Heart left ventricle (tissue), 16 donors: Measurements from ENCODE around the gene PATJ. TPM values are rescaled to one million over a fixed set of nuclear protein-coding genes. Genes with fewer than 3 reads are reported as not detected.

Source experiments
- ATAC-seq, 4 donors: fragments of 200-7000 bp; cut with Tn5 transposase; one replicate each; pipeline ENCODE4 v1.9.1; 2020 to 2022; ENCODE audit warnings: moderate library complexity in 4 of 4, mild to moderate bottlenecking in 3 of 4, moderate number of reproducible peaks in 1 of 4
- DNase-seq, 5 donors: peaks; one replicate each; pipeline ENCODE4 v3.0.0-alpha.2; 2020
- H3K27ac ChIP-seq, 12 donors: fragments of 200-600 bp; sonication (generic) in 4 of 12; one replicate each; pipeline versions ENCODE4 v1.5.0 to v1.8.0; 2016 to 2022; ENCODE audit warnings: mild to moderate bottlenecking in 2 of 12
- H3K27me3 ChIP-seq, 9 donors: fragments of 200-600 bp; sonication (generic) in 2 of 9; one replicate each; pipeline versions ENCODE4 v1.5.1 to v1.8.0; 2016 to 2022; ENCODE audit warnings: mild to moderate bottlenecking in 3 of 9
- H3K36me3 ChIP-seq, 9 donors: fragments of 200-600 bp; sonication (generic) in 2 of 9; one replicate each; pipeline versions ENCODE4 v1.5.0 to v1.8.0; 2018 to 2022; ENCODE audit warnings: mild to moderate bottlenecking in 2 of 9
- H3K4me1 ChIP-seq, 12 donors: fragments of 200-600 bp; sonication (generic) in 4 of 12; one replicate each; pipeline versions ENCODE4 v1.5.0 to v1.8.0; 2016 to 2022; ENCODE audit warnings: mild to moderate bottlenecking in 3 of 12
- H3K4me3 ChIP-seq, 12 donors: fragments of 200-600 bp; sonication (generic) in 4 of 12; one replicate each; pipeline versions ENCODE4 v1.5.0 to v1.8.0; 2017 to 2022; ENCODE audit warnings: mild to moderate bottlenecking in 9 of 12, moderate library complexity in 4 of 12
- H3K9me3 ChIP-seq, 12 donors: fragments of 200-600 bp; sonication (generic) in 4 of 12; one replicate each; pipeline versions ENCODE4 v1.5.0 to v1.8.0; 2016 to 2022; ENCODE audit warnings: mild to moderate bottlenecking in 1 of 12
- POLR2A ChIP-seq, 2 donors: fragments of 450-650 bp; IDR thresholded peaks; one replicate each; pipeline ENCODE4 v1.6.1; 2017; ENCODE audit warnings: antibody characterized with exemption in 2 of 2, mild to moderate bottlenecking in 2 of 2, moderate library complexity in 2 of 2
- WGBS, 4 donors: extraction: QIAGEN DNeasy Blood & Tissue Kit in 2 of 4; methylation state at CpG; one replicate each; pipeline versions ENCODE4 v1.1.5 to v1.1.7; 2013 to 2018; 5-methylcytosine and 5-hydroxymethylcytosine counted together
- intact Hi-C, 10 donors: fragments of 100-400 bp; cut with DNase I; formaldehyde crosslinking; loops; one replicate each; pipeline versions ENCODE4 v1.11.1 to v1.14.2; 2022
- polyA plus RNA-seq, 2 donors: library from polyadenylated mRNA; stranded (reverse); fragments of 200-250 nt; gene quantifications; one replicate each; pipeline ENCODE4 v1.2.3, GENCODE V29; 2013
- total RNA-seq, 9 donors: library from RNA; depleted of rRNA in 2 of 9; stranded (reverse); fragments of >200 nt in 2 of 9; fragmentation: NEBNext Ultra II Directional in 3 of 9; extraction: Animal tissue kit (Norgen Biotek cat#: 25700) in 3 of 9; gene quantifications; one replicate each; pipeline versions ENCODE4 v1.1.0 to v1.2.4, GENCODE V29; 2016 to 2023
- TF ChIP-seq, protein P1 (sequence below), 12 donors: fragments of 200-600 bp; sonication (generic) in 4 of 12; IDR thresholded peaks; one replicate each; pipeline versions ENCODE4 v1.5.0 to v1.8.0; 2018 to 2022; ENCODE audit warnings: antibody characterized with exemption in 12 of 12, mild to moderate bottlenecking in 5 of 12
- donor health status: ischemic (EF 13 %, LVEDD 7.1; RV severe dilation, severe dysfunction).
- donor health status: healthy with polysubstance abuse.
- donor health status: DM: no; HTN: yes; CAD: no.
- donor health status: DM: no; HTN: no; CAD: no.
- donor health status: ischemic (EF 25% LVEDD 6.9; RV normal size, moderate dysfunction).
- donor health status: ischemic (EF 25% LVEDD 5.7; RV mildly dilated, moderate dysfunction).
- donor health status: healthy.
- donor health status: DM: yes; HTN: yes; CAD: no.
- donor health status: ischemic (EF 35%, LVEDD 5.7; RV mildly dilated, moderate dysfunction).
- donor health status: nonischemic (EF 11% LVEDD 7.7; RV severe dilation, severe dysfunction).
- donor health status: DM: yes; HTN: yes; CAD: no.
- donor health status: PGD.
- donor health status: ischemic (EF 29% LVEDD 5.4; RV normal size, mild dysfunction).
- donor health status: nonischemic (EF 23%, LVEDD 6.1; RV moderate dilation, normal function).

Gene PATJ
- total and polyA plus RNA-seq, 11 donors: 6.6 to 190 (median 105) TPM

DNA sequence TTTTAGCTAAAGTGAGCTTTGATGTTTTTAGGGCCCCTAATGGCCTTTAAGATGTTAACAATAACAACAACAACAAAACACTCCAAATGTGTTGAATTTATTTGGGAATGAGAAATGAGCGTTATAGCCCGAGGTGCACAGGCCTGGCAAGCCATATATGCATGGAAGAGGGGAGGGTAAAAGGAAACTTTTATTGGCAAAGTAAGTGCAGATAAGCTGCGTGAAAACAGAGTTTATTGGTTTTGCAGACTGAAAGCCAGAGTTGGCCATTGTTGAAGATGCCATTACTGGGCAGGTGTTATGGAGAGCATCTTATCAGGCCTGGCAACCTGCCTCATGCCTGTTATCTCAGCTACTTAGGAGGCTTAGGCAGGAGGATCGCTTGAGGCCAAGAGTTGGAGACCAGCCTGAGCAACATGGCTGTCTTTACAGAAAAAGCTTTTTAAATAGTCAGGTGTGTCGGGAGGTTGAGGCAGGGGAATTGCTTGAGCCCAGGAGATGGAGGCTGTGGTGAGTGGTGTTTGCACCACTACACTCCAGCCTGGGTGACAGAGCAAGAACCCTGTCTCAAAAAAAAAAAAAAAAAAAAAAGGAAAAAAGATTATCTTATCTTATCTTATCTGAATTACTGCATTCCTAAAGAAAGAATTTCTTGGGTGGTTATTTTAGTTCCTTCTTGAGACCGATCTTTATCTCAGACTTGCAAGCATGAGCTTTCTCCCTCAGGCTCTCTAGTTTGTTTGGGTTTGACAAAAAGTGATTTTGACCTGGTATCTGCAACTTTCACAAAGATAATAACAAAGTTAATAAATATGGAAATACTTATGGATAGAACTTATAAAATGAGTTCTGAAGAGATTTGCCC is 1.7 kb downstream of the PATJ start:
- DNase-seq (no peak), ATAC-seq (no peak)
- TF ChIP-seq, protein P1, sequence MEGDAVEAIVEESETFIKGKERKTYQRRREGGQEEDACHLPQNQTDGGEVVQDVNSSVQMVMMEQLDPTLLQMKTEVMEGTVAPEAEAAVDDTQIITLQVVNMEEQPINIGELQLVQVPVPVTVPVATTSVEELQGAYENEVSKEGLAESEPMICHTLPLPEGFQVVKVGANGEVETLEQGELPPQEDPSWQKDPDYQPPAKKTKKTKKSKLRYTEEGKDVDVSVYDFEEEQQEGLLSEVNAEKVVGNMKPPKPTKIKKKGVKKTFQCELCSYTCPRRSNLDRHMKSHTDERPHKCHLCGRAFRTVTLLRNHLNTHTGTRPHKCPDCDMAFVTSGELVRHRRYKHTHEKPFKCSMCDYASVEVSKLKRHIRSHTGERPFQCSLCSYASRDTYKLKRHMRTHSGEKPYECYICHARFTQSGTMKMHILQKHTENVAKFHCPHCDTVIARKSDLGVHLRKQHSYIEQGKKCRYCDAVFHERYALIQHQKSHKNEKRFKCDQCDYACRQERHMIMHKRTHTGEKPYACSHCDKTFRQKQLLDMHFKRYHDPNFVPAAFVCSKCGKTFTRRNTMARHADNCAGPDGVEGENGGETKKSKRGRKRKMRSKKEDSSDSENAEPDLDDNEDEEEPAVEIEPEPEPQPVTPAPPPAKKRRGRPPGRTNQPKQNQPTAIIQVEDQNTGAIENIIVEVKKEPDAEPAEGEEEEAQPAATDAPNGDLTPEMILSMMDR (IDR thresholded peaks at IDR 0.05): no peak
- no peak for TF ChIP-seq POLR2A (IDR thresholded peaks at IDR 0.05)
- WGBS, 4 donors: 81 to 90% (median 86%) methylated on average over 6 of the region's 6 CpGs
- Histone ChIP-seq H3K4me1 (peaks cover 0 to 27% (median 10%) of the 10 kb centered on the region in 12 donors), H3K36me3 (no peaks in the 10 kb centered on the region), H3K4me3 (peak overlapping the region in 7 of 12 donors; percentile 86 to 100 (median 96)), H3K9me3 (no peaks in the 10 kb centered on the region), H3K27me3 (no peaks in the 10 kb centered on the region), H3K27ac (peak overlapping the region in 11 of 12 donors; percentile 89 to 99 (median 97))
- intact Hi-C loops: loop anchor here in 2 of 10 donors (2.0 to 10.0 kb wide), 2 partner anchors 19 to 689 kb away; partner anchors contain the start of gene TM2D1 (in 2 of the 2)

DNA sequence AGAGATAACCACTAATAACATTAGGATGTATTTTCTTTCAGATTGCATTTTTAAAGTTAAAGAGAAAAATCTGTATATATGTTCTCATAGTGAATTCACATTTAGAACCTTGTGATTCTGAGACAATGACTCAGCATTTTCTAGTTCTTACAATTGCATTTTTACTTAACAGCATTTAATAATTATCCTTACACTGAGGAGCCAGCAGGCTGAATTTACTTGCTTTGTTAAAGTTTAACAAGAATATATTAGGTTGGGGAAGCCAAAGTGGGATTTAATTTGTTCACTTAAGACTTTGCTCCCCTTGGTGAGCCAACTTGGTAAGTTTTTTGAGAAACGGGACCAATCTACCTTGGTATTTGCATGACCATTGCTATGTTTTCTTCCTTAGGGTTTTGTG is 4.5 kb downstream of the PATJ start:
- H3K9me3 ChIP-seq: no peaks in the 10 kb centered on the region
- TF ChIP-seq, protein P1 (IDR thresholded peaks at IDR 0.05): no peak
- TF ChIP-seq POLR2A (IDR thresholded peaks at IDR 0.05): no peak
- no peak overlapping the region for H3K27ac ChIP-seq
- DNase-seq (no peak), ATAC-seq (no peak)
- no peaks in the 10 kb centered on the region for H3K27me3 ChIP-seq
- peaks cover 0 to 24% (median 8%) of the 10 kb centered on the region in 12 donors for H3K4me1 ChIP-seq
- 0 to 89% (median 21%) methylated on average over 1 of the region's 1 CpG for WGBS, 4 donors
- no peaks in the 10 kb centered on the region for H3K36me3 ChIP-seq
- intact Hi-C loops: loop anchor here in 1 of 10 donors (10.0 kb wide), 1 partner anchor 692 kb away; no protein-coding TSS in a partner anchor
- no peak overlapping the region for H3K4me3 ChIP-seq

DNA sequence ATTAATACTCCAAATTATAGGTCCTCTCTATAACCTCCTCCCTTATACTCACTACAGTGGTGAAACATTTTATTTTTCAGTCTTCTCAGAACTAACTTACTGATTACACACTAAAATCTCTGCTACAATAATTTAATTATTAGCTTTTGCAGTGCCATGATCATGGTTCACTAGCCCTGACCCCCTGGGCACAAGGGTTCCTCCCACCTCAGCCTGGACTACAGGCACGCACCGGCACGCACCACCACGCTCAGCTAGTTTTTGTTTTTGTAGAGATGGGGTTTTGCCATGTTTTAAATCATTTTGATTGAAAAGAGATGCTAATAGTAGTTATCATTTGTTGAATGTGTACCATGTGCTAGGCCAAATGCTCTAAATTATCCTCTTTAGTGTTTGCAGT is 6.3 kb downstream of the PATJ start:
- peaks cover 0 to 14% (median 2%) of the 10 kb centered on the region in 12 donors for H3K4me1 ChIP-seq
- H3K9me3 ChIP-seq: no peaks in the 10 kb centered on the region
- TF ChIP-seq, protein P1 (IDR thresholded peaks at IDR 0.05): no peak
- no peak for TF ChIP-seq POLR2A (IDR thresholded peaks at IDR 0.05)
- H3K27ac ChIP-seq: no peak overlapping the region
- WGBS, 4 donors: 84 to 99% (median 98%) methylated on average over 4 of the region's 4 CpGs
- no peak overlapping the region for H3K4me3 ChIP-seq
- ATAC-seq (no peak), DNase-seq (no peak)
- intact Hi-C loops: loop anchor here in 1 of 10 donors (10.0 kb wide), 1 partner anchor 694 kb away; no protein-coding TSS in a partner anchor
- H3K36me3 ChIP-seq: no peaks in the 10 kb centered on the region
- H3K27me3 ChIP-seq: no peaks in the 10 kb centered on the region

DNA sequence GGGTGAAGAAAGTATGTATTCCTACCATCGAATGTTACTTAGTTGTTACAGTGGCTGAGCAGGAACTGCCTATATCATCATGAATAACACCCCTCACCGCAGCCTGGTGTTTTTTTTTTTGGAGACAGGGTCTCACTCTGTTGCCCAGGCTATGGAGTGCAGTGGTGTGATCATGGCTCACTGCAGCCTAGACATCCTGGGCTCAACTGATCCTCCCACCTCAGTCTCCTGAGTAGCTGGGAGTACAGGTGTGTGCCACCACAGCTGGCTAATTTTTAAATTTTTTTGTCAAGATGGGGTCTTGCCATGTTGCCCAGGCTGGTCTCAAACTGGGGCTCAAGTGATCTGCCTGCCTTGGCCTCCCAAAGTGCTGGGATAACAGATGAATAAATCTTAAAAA is 7.3 kb downstream of the PATJ start:
- peaks cover 0 to 9% (median 0%) of the 10 kb centered on the region in 12 donors for H3K4me1 ChIP-seq
- no peaks in the 10 kb centered on the region for H3K36me3 ChIP-seq
- no peak overlapping the region for H3K4me3 ChIP-seq
- TF ChIP-seq, protein P1 (IDR thresholded peaks at IDR 0.05): no peak
- TF ChIP-seq POLR2A (IDR thresholded peaks at IDR 0.05): no peak
- intact Hi-C loops: loop anchor here in 1 of 10 donors (10.0 kb wide), 1 partner anchor 695 kb away; no protein-coding TSS in a partner anchor
- WGBS, 4 donors: 93 to 94% (median 94%) methylated on average over 2 of the region's 2 CpGs
- DNase-seq: no peak
- no peak for ATAC-seq
- H3K27me3 ChIP-seq: no peaks in the 10 kb centered on the region
- H3K27ac ChIP-seq: no peak overlapping the region
- H3K9me3 ChIP-seq: no peaks in the 10 kb centered on the region
